Heart right ventricle (tissue), 16 donors: Measurements from ENCODE around the gene SMC4. TPM values are rescaled to one million over a fixed set of nuclear protein-coding genes. Genes with fewer than 3 reads are reported as not detected.

Source experiments
- ATAC-seq, 8 donors: fragments of 200-7000 bp; cut with Tn5 transposase; one replicate each; pipeline ENCODE4 v1.9.1; 2020; ENCODE audit warnings: mild to moderate bottlenecking in 8 of 8, moderate library complexity in 8 of 8, moderate number of reproducible peaks in 1 of 8
- DNase-seq, 2 donors: peaks; one replicate each; pipeline ENCODE4 v3.0.0-alpha.2; 2020
- H3K27ac ChIP-seq, 10 donors: fragments of 200-600 bp; sonication (generic) in 2 of 10; one replicate each; pipeline versions ENCODE4 v1.5.0 to v1.8.0; 2020 to 2022; ENCODE audit warnings: mild to moderate bottlenecking in 3 of 10
- H3K27me3 ChIP-seq, 7 donors: fragments of 200-600 bp; one replicate each; pipeline ENCODE4 v1.8.0; 2021 to 2022; ENCODE audit warnings: mild to moderate bottlenecking in 2 of 7
- H3K36me3 ChIP-seq, 9 donors: fragments of 200-600 bp; sonication (generic) in 1 of 9; one replicate each; pipeline versions ENCODE4 v1.5.0 to v1.8.0; 2020 to 2022; ENCODE audit warnings: mild to moderate bottlenecking in 2 of 9
- H3K4me1 ChIP-seq, 9 donors: fragments of 200-600 bp; sonication (generic) in 1 of 9; one replicate each; pipeline versions ENCODE4 v1.5.0 to v1.8.0; 2020 to 2022; ENCODE audit warnings: mild to moderate bottlenecking in 4 of 9
- H3K4me3 ChIP-seq, 10 donors: fragments of 200-600 bp; sonication (generic) in 2 of 10; one replicate each; pipeline versions ENCODE4 v1.5.0 to v1.8.0; 2020 to 2022; ENCODE audit warnings: mild to moderate bottlenecking in 7 of 10, moderate library complexity in 2 of 10
- H3K9me3 ChIP-seq, 11 donors: fragments of 200-600 bp in 10 of 11; sonication (generic) in 2 of 11; one replicate each; pipeline versions ENCODE4 v1.5.0 to v1.8.0; 2013 to 2022; ENCODE audit warnings: mild to moderate bottlenecking in 2 of 11, control low read depth in 1 of 11, moderate library complexity in 1 of 11
- WGBS, 2 donors: extraction: QIAGEN DNeasy Blood & Tissue Kit; methylation state at CpG; one replicate each; pipeline ENCODE4 v1.1.7; 2013; ENCODE audit warnings: inconsistent platforms in 1 of 2; 5-methylcytosine and 5-hydroxymethylcytosine counted together
- intact Hi-C, 10 donors: fragments of 100-400 bp; cut with DNase I; formaldehyde crosslinking; loops; one replicate each; pipeline versions ENCODE4 v1.11.1 to v1.14.2; 2022
- polyA plus RNA-seq, 2 donors: library from polyadenylated mRNA; stranded (reverse); fragments of 200-250 nt; gene quantifications; one replicate each; pipeline ENCODE4 v1.2.3, GENCODE V29; 2013
- total RNA-seq, 10 donors: library from RNA; stranded (reverse); fragmentation: NEBNext Ultra II Directional in 3 of 10; extraction: Animal tissue kit (Norgen Biotek cat#: 25700) in 3 of 10; gene quantifications; one replicate each; pipeline versions ENCODE4 v1.2.1 to v1.2.4, GENCODE V29; 2021 to 2023
- TF ChIP-seq, protein P1 (sequence below), 9 donors: fragments of 200-600 bp; sonication (generic) in 2 of 9; IDR thresholded peaks; one replicate each; pipeline versions ENCODE4 v1.5.0 to v1.8.0; 2021 to 2022; ENCODE audit warnings: antibody characterized with exemption in 9 of 9, mild to moderate bottlenecking in 5 of 9, moderate library complexity in 1 of 9
- donor health status: Arrhythmogenic right ventricular cardiomyopathy.
- donor health status: ischemic (EF 13 %, LVEDD 7.1; RV severe dilation, severe dysfunction).
- donor health status: healthy with polysubstance abuse.
- donor health status: DM: no; HTN: yes; CAD: no.
- donor health status: DM: no; HTN: no; CAD: no.
- donor health status: ischemic (EF 25% LVEDD 6.9; RV normal size, moderate dysfunction).
- donor health status: ischemic (EF 25% LVEDD 5.7; RV mildly dilated, moderate dysfunction).
- donor health status: healthy.
- donor health status: DM: yes; HTN: yes; CAD: no.
- donor health status: Ischemic cardiomyopathy.
- donor health status: ischemic (EF 35%, LVEDD 5.7; RV mildly dilated, moderate dysfunction).
- donor health status: nonischemic (EF 11% LVEDD 7.7; RV severe dilation, severe dysfunction).
- donor health status: DM: yes; HTN: yes; CAD: no.
- donor health status: PGD.
- donor health status: ischemic (EF 29% LVEDD 5.4; RV normal size, mild dysfunction).
- donor health status: nonischemic (EF 23%, LVEDD 6.1; RV moderate dilation, normal function).

SMC4 gene
- total and polyA plus RNA-seq, 12 donors = 8.9 to 38.6 (median 17.3) TPM

DNA sequence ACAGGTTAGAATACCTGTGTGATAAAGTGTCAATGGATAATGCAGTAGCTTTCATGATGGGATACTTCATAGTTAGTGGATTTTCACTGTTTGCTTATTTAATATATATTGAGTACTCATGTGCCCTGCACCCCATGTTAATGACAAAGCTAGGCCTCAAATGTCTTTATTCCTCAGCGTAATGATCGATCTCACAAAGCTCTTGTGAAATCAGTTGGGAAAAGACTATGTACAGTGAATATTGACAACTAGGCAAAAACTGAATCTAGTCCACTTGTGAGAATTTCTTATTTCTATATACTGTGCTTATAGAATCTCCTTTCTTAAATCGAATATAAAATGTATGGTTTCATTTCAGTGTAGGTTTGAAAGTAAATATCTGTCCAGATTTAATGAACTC is 17.9 kb downstream of the SMC4 start:
- no peak overlapping the region for H3K4me3 ChIP-seq
- DNase-seq (no peak), ATAC-seq (no peak)
- H3K4me1 ChIP-seq = no peaks in the 10 kb centered on the region
- WGBS, 2 donors = 64 to 76% methylated on average over 3 of the region's 3 CpGs
- peaks cover 0 to 98% (median 35%) of the 10 kb centered on the region in 9 donors for H3K36me3 ChIP-seq
- no peak overlapping the region for H3K27ac ChIP-seq
- H3K27me3 ChIP-seq = no peaks in the 10 kb centered on the region
- H3K9me3 ChIP-seq = no peaks in the 10 kb centered on the region
- intact Hi-C loops = loop anchor here in 3 of 10 donors (5.0 to 10.0 kb wide), 3 partner anchors 250 to 383 kb away; no protein-coding TSS in a partner anchor
- TF ChIP-seq, protein P1, sequence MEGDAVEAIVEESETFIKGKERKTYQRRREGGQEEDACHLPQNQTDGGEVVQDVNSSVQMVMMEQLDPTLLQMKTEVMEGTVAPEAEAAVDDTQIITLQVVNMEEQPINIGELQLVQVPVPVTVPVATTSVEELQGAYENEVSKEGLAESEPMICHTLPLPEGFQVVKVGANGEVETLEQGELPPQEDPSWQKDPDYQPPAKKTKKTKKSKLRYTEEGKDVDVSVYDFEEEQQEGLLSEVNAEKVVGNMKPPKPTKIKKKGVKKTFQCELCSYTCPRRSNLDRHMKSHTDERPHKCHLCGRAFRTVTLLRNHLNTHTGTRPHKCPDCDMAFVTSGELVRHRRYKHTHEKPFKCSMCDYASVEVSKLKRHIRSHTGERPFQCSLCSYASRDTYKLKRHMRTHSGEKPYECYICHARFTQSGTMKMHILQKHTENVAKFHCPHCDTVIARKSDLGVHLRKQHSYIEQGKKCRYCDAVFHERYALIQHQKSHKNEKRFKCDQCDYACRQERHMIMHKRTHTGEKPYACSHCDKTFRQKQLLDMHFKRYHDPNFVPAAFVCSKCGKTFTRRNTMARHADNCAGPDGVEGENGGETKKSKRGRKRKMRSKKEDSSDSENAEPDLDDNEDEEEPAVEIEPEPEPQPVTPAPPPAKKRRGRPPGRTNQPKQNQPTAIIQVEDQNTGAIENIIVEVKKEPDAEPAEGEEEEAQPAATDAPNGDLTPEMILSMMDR (IDR thresholded peaks at IDR 0.05) = no peak

DNA sequence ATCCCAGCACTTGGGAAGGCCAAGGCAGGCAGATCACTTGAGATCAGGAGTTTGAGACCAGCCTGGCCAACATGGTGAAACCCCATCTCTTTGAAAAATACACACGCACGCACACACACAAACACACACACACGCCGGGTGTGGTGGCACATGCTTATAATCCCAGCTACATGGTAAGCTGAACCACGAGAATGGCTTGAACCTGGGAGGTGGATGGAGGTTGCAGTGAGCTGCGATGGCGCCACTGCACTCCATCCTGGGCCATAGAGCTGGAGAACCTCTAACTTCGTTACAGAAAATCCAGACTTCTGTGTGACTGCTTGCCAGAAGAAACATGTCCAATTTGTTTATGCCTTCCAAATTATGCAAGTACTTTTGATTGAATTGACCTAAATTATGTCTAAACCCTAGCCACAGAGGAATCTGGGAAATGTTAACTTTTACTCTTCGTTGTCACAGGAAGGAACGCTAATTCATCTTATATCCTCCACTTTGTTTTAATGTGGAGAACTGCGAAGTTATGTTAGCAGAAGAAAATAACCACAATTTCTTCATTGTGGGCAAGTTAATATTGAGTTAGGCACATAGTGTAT is 28.5 kb downstream of the SMC4 start:
- ATAC-seq (no peak), DNase-seq (no peak)
- H3K4me3 ChIP-seq = no peak overlapping the region
- no peak overlapping the region for H3K27ac ChIP-seq
- intact Hi-C loops = no loop called here
- H3K9me3 ChIP-seq = no peaks in the 10 kb centered on the region
- 97% methylated on average over 11 of the region's 11 CpGs for WGBS, 2 donors
- H3K4me1 ChIP-seq = no peaks in the 10 kb centered on the region
- no peaks in the 10 kb centered on the region for H3K27me3 ChIP-seq
- peaks cover 0 to 100% (median 52%) of the 10 kb centered on the region in 9 donors for H3K36me3 ChIP-seq
- TF ChIP-seq, protein P1 (IDR thresholded peaks at IDR 0.05) = no peak

DNA sequence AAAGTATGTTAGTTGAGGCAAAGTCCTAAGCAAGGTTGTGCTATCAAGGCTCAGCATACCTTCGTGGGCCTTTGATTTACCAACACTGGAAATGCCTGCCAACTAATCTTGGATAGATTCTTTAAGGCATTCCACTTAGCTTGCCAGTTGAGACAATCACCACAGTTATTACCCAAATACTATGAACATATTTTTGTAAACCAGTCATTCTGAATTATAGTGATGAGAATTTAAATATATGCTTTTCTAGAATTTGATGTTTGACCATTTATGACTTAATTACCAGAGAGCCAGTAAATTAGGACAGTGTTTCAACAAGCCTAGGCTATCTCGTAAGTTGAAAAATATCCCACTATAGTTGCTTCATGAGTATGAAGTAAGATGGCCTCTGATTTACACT is 34.6 kb downstream of the SMC4 start:
- Histone ChIP-seq H3K36me3 (peaks cover 0 to 93% (median 28%) of the 10 kb centered on the region in 9 donors), H3K4me3 (no peak overlapping the region), H3K27ac (no peak overlapping the region), H3K4me1 (no peaks in the 10 kb centered on the region), H3K9me3 (no peaks in the 10 kb centered on the region), H3K27me3 (no peaks in the 10 kb centered on the region)
- no peak for ATAC-seq
- TF ChIP-seq, protein P1 (IDR thresholded peaks at IDR 0.05) = no peak
- DNase-seq = no peak
- 71 to 74% methylated on average over 2 of the region's 2 CpGs for WGBS, 2 donors
- intact Hi-C loops = loop anchor here in 1 of 10 donors (5.0 kb wide), 1 partner anchor 808 kb away; no protein-coding TSS in a partner anchor

DNA sequence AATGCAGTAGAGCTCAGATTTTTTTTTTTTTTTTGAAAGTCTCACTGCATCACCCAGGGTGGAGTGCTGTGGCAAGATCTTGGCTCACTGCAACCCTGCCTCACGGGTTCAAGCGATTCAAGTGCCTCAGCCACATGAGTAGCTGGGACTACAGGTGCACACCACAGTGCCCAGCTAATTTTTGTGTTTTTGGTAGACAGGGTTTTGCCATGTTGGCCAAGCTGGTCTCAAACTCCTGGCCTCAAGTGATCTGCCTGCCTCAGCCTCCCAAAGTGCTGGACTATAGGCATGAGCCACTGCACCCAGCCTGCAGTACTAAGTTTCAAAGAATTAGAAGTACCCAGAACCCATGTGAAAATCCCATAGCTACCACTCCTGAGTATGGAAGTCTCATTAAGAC is 35.6 kb downstream of the SMC4 start:
- Histone ChIP-seq H3K9me3 (no peaks in the 10 kb centered on the region), H3K27me3 (no peaks in the 10 kb centered on the region), H3K36me3 (peaks cover 0 to 89% (median 28%) of the 10 kb centered on the region in 9 donors), H3K4me3 (no peak overlapping the region), H3K27ac (no peak overlapping the region), H3K4me1 (no peaks in the 10 kb centered on the region)
- no peak for ATAC-seq
- intact Hi-C loops = no loop called here
- 89% methylated on average over 2 of the region's 2 CpGs for WGBS, 2 donors
- no peak for DNase-seq
- TF ChIP-seq, protein P1 (IDR thresholded peaks at IDR 0.05) = no peak
